A549 (cell line): Measurements from ENCODE around the gene TCP11. TPM values are rescaled to one million over a fixed set of nuclear protein-coding genes. Genes with fewer than 3 reads are reported as not detected.

Experiments used
- ATAC-seq, 2 experiments: fragments of 200-7000 bp in 1 of 2; fragments of >200 bp in 1 of 2; cut with Nextera tagmentation in 1 of 2; cut with Tn5 transposase in 1 of 2; 3 replicates each; pipeline versions ENCODE4 v1.8.0 to v1.9.1; 2018 to 2020; ENCODE audit warnings: mild to moderate bottlenecking in 1 of 2, moderate library complexity in 1 of 2
- CTCF ChIA-PET: fragments of 300-600 bp; sonication (Branson Sonifier 250); formaldehyde crosslinking; extraction: SDS; loops from one replicate; lab custom pipeline; 2021; ENCODE audit warnings: antibody characterized with exemption, inconsistent platforms; lab: Yijun Ruan, JAX
- POLR2A ChIA-PET: fragments of 350-600 bp; formaldehyde crosslinking; extraction: SDS; loops from one replicate; lab custom pipeline; 2021; ENCODE audit warnings: antibody characterized with exemption, inconsistent platforms; lab: Yijun Ruan, JAX
- DNase-seq, 2 experiments: peaks; one replicate each; pipeline versions ENCODE4 v3.0.0 to v3.0.0-alpha.2; 2011 to 2016; ENCODE audit warnings: low read depth in 1 of 2, low spot score in 1 of 2
- FAIRE-seq: peaks from 2 replicates; lab custom pipeline; 2011; peaks lifted over from hg19 to GRCh38; lab: Jason Lieb, UNC
- H3K27ac ChIP-seq, 2 experiments: fragments of >200 bp; sonication (Bioruptor Twin); formaldehyde crosslinking; 3 replicates each; pipeline ENCODE4 v1.5.1; 2016 to 2017
- H3K4me1 ChIP-seq: fragments of >200 bp; sonication (Bioruptor Twin); formaldehyde crosslinking; 3 replicates; pipeline ENCODE4 v1.6.1; 2016
- H3K4me2 ChIP-seq: fragments of >200 bp; sonication (Bioruptor Twin); formaldehyde crosslinking; 3 replicates; pipeline ENCODE4 v1.6.1; 2016
- H3K4me3 ChIP-seq: fragments of >200 bp; sonication (Bioruptor Twin); formaldehyde crosslinking; 3 replicates; pipeline ENCODE4 v1.5.1; 2016
- H3K9me3 ChIP-seq: fragments of >200 bp; sonication (Bioruptor Twin); formaldehyde crosslinking; 3 replicates; pipeline ENCODE4 v1.6.1; 2016
- ATOH8 ChIP-seq: fragments of 250-450 bp; sonication (Bioruptor Pico); IDR thresholded peaks from 2 replicates; pipeline ENCODE4 v1.5.0; 2020; ENCODE audit warnings: low read depth, mild to moderate bottlenecking, moderate library complexity
- CBX8 ChIP-seq: fragments of 200-600 bp; sonication (generic); IDR thresholded peaks from 2 replicates; pipeline ENCODE4 v1.6.1; 2016
- CEBPB ChIP-seq, 2 experiments: fragments of >200 bp in 1 of 2; sonication (Bioruptor Twin) in 1 of 2; formaldehyde crosslinking in 1 of 2; IDR thresholded peaks; 2 replicates each; pipeline ENCODE4 v1.6.1; 2012 to 2016
- ESRRA ChIP-seq: fragments of 150-350 bp; IDR thresholded peaks from 2 replicates; pipeline ENCODE4 v1.6.1; 2014; ENCODE audit warnings: mild to moderate bottlenecking, low read length, borderline replicate concordance
- GATA3 ChIP-seq: IDR thresholded peaks from 2 replicates; pipeline ENCODE4 v1.6.1; 2012; ENCODE audit warnings: borderline replicate concordance
- HOXA7 ChIP-seq: fragments of 250-450 bp; sonication (Bioruptor Pico); IDR thresholded peaks from 2 replicates; pipeline ENCODE4 v1.5.0; 2020; ENCODE audit warnings: mild to moderate bottlenecking, moderate library complexity
- HOXB13 ChIP-seq: fragments of 250-450 bp; sonication (Bioruptor Pico); IDR thresholded peaks from 2 replicates; pipeline ENCODE4 v1.5.0; 2020; ENCODE audit warnings: low read depth, mild to moderate bottlenecking, moderate library complexity
- HOXB5 ChIP-seq: fragments of 250-450 bp; sonication (Bioruptor Pico); IDR thresholded peaks from 2 replicates; pipeline ENCODE4 v1.5.0; 2020; ENCODE audit warnings: mild to moderate bottlenecking, moderate library complexity
- JUN ChIP-seq, 2 experiments: fragments of >200 bp; sonication (Bioruptor Twin); formaldehyde crosslinking; IDR thresholded peaks; 2 replicates in 1 of 2; 3 replicates in 1 of 2; pipeline ENCODE4 v1.6.1; 2016 to 2017
- MAFK ChIP-seq: fragments of 450-650 bp; IDR thresholded peaks from 2 replicates; pipeline ENCODE4 v1.6.1; 2014; ENCODE audit not compliant: partially characterized antibody
- MAZ ChIP-seq: fragments of 150-350 bp; IDR thresholded peaks from 2 replicates; pipeline ENCODE4 v1.6.1; 2014; ENCODE audit warnings: antibody characterized with exemption, low read depth, low read length, borderline replicate concordance
- PBX3 ChIP-seq: IDR thresholded peaks from 2 replicates; pipeline ENCODE4 v1.6.1; 2012
- RAD21 ChIP-seq, 2 experiments: fragments of >200 bp in 1 of 2; sonication (Bioruptor Twin) in 1 of 2; formaldehyde crosslinking in 1 of 2; IDR thresholded peaks in 1 of 2; conservative IDR thresholded peaks in 1 of 2; 2 replicates in 1 of 2; 3 replicates in 1 of 2; pipeline ENCODE4 v1.6.1; 2012 to 2018; ENCODE audit warnings: inconsistent platforms in 1 of 2
- WGBS: methylation state at CpG from one replicate; pipeline ENCODE4 v1.1.6; 2017; ENCODE audit errors: missing lambda C conversion rate; 5-methylcytosine and 5-hydroxymethylcytosine counted together
- polyA plus RNA-seq, 4 experiments: library from polyadenylated mRNA; depleted of rRNA in 3 of 4; stranded (reverse); fragments of >200 nt; fragmentation: RNase III in 1 of 4; extraction: RNeasy Plus Mini Kit Qiagen cat#74134 plus additional on column Dnase treatment in 1 of 4; gene quantifications; 2 replicates in 3 of 4; 3 replicates in 1 of 4; pipeline ENCODE4 v1.2.3, GENCODE V29; 2011 to 2017

TCP11 gene
- polyA plus RNA-seq, 2 of the 4 experiments (the other 2 are of a cell fraction), result 0.06 TPM; not detected in 1

- no peak for TF ChIP-seq RAD21 (conservative IDR thresholded peaks at IDR 0.05 in 1 of 2, IDR thresholded peaks at IDR 0.05 in 1 of 2)
Observed at GRCh38 chr6:35186571-35186970, 45.4 kb upstream of the TCP11 start (continued).

- peak overlapping the region; percentile 87 for H3K4me2 ChIP-seq
- POLR2A ChIA-PET, result no interaction called here
- 67% methylated on average over 1 of the region's 1 CpG for whole genome bisulfite sequencing
- TF ChIP-seq ESRRA (no peak), HOXA7 (CRISPR knock-in tag) (no peak), RAD21 (conservative IDR thresholded peaks at IDR 0.05 in 1 of 2, IDR thresholded peaks at IDR 0.05 in 1 of 2) (no peak), PBX3 (no peak)
- TF ChIP-seq, all 56 proteins: peak for 0
- Histone ChIP-seq H3K4me3 (no peak overlapping the region), H3K27ac (peak overlapping the region; percentile 84 to 91), H3K4me1 (peaks cover 50% of the 10 kb centered on the region), H3K9me3 (no peaks in the 10 kb centered on the region)
- no peak for ATAC-seq
- FAIRE-seq, result no peak
- no peak for DNase-seq
- CTCF ChIA-PET, result interaction anchor here (1.0 to 1.9 kb wide), 3 partner anchors 20 to 55 kb away, joined by 5 to 8 read pairs (median 5); no protein-coding TSS in a partner anchor
Observed at GRCh38 chr6:35185971-35186370, 44.8 kb upstream of the TCP11 start.

GRCh38 chr6:35185302-35185681, 44.2 kb upstream of the TCP11 start:
- H3K4me2 ChIP-seq, result peak overlapping the region; percentile 87
- H3K4me3 ChIP-seq, result no peak overlapping the region
- DNase-seq (peak; percentile 39 to 63), FAIRE-seq (no peak), ATAC-seq (peak; percentile 67 to 81)
- H3K9me3 ChIP-seq, result no peaks in the 10 kb centered on the region
- TF ChIP-seq HOXB13 (CRISPR knock-in tag) (no peak), GATA3 (peak; percentile 29; the same call in 1 of the 2 replicates), JUN (IDR thresholded peaks at IDR 0.05) (peak in 1 of 2 experiments; percentile 52; a peak in 1 of 5 replicates), ATOH8 (CRISPR knock-in tag) (no peak), RAD21 (conservative IDR thresholded peaks at IDR 0.05 in 1 of 2, IDR thresholded peaks at IDR 0.05 in 1 of 2) (peak in 1 of 2 experiments; percentile 16; a peak in 1 of 5 replicates), HOXB5 (CRISPR knock-in tag) (no peak), CEBPB (IDR thresholded peaks at IDR 0.05) (peak; percentile 49 to 79; a peak in 3 of 4 replicates)
- POLR2A ChIA-PET, result no interaction called here
- peak overlapping the region; percentile 84 to 91 for H3K27ac ChIP-seq
- CTCF ChIA-PET, result interaction anchor here (1.0 to 1.9 kb wide), 2 partner anchors 20 to 38 kb away, joined by 5 to 8 read pairs; no protein-coding TSS in a partner anchor
- WGBS, result 0% methylated on average over 6 of the region's 6 CpGs
- H3K4me1 ChIP-seq, result peaks cover 55% of the 10 kb centered on the region

- no peak for DNase-seq
- WGBS, result 25% methylated on average over 9 of the region's 9 CpGs
- no peak for TF ChIP-seq MAZ
- peak in 1 of 2 experiments; percentile 19; a peak in 3 of 6 replicates for ATAC-seq
- Histone ChIP-seq H3K4me1 (peaks cover 57% of the 10 kb centered on the region), H3K4me2 (peak overlapping the region; percentile 87), H3K9me3 (no peaks in the 10 kb centered on the region), H3K27ac (peak overlapping the region; percentile 84 to 91), H3K4me3 (no peak overlapping the region)
- CTCF ChIA-PET, result interaction anchor here (1.0 to 1.3 kb wide), 2 partner anchors 21 to 44 kb away, joined by 3 to 4 read pairs; no protein-coding TSS in a partner anchor
- FAIRE-seq, result no peak
- POLR2A ChIA-PET, result no interaction called here
Observed at GRCh38 chr6:35184580-35185301, 43.6 kb upstream of the TCP11 start.

GRCh38 chr6:35183935-35184334, 42.8 kb upstream of the TCP11 start:
- Histone ChIP-seq H3K27ac (peak overlapping the region; percentile 84 to 91; a peak in 5 of 6 replicates), H3K4me3 (no peak overlapping the region), H3K4me2 (peak overlapping the region; percentile 87; the same call in 2 of the 3 replicates), H3K4me1 (peaks cover 64% of the 10 kb centered on the region), H3K9me3 (no peaks in the 10 kb centered on the region)
- ChIA-PET POLR2A (no interaction called here), CTCF (interaction anchor here (1.0 to 1.3 kb wide), 2 partner anchors 22 to 43 kb away, joined by 3 to 4 read pairs; no protein-coding TSS in a partner anchor)
- DNase-seq (no peak), ATAC-seq (no peak), FAIRE-seq (no peak)
- 83% methylated on average over 2 of the region's 2 CpGs for WGBS
- TF ChIP-seq CEBPB (IDR thresholded peaks at IDR 0.05) (peak in 1 of 2 experiments; percentile 49; a peak in 1 of 4 replicates), CBX8 (no peak), MAFK (no peak)
